ENCODE results near the gene GTF2F1.
"Not testable (repeated sequence)": the region's sequence is repeated elsewhere in the genome, so short reads cannot be mapped to it uniquely, and the experiment has no call there.

The GTF2F1 gene

DNA sequence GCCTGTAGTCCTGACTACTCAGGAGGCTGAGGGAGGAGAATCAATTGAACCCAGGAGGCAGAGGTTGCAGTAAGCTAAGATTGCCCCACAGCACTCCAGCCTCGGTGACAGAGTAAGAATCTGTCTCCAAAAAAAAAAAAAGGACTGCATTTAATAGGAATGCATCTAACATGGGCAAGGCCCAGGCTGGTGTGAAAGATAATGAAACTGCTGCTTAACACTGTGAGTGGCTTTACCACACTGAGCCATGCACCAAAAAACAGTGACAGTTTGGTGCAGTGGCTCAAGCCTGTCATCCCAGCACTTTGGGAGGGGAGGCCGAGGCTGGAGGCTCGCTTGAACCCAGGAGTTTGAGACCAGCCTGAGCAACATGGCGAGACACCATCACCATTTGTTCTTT lies 8.6 kb downstream of the GTF2F1 start:
- DNase-seq (ENCODE audit: low spot score) = no peak

DNA sequence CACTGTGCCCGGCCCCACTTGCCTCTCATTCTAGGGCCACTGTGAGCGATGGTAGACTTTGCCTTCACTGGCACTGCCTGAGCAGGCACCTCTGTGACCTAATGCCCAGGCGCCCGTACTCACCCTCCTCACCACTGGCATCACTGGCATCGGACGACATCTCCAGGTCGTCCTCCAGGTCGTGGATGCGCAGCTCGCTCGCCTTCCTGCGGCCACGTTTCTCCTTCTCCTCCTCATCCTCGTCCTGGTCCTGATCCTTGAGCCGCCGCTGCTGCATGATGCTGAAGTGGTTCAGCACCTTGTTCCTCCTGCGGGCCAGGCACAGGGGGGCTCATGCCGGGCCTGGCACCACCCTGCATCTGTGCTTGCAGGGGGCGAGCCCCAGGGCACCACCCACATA lies 9.8 kb downstream of the GTF2F1 start:
- DNase-seq (ENCODE audit: low spot score) = no peak

DNA sequence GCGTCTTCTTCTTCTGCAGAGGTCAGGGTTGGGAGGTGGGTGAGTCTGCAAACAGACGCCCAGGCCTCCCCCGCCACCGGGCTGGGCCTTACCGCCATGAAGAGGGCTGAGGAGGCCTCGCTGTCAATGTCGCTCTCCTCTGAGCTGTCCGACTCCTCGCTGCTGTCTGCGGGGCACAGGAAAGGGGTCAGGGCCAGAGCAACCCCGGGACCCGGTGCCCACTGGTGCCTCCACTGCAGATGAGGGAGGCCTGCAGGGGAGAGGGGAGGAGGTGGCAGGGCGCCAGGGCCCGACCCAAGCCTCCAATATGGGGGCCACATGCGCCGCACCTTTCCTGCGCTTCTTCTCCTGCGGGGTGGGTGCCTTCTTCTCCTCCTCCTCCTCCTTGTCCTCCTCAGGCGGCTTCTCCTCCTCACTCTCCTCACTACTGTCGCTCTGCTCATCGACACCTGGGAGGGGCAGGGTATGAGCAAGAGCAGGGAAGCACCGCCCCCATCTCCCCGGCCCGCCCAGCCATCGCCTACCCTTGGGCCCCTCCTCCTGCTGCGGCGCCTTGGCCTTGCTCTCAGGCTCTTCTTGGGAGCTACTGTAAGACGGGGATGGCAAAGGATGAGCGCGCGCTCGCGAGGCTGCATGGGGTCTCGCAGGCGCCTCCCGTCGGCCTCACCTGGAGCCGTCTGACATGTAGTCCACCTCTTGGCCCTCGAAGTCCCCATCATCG lies 11.8 kb downstream of the GTF2F1 start:
- DNase-seq (ENCODE audit: low spot score) = no peak

DNA sequence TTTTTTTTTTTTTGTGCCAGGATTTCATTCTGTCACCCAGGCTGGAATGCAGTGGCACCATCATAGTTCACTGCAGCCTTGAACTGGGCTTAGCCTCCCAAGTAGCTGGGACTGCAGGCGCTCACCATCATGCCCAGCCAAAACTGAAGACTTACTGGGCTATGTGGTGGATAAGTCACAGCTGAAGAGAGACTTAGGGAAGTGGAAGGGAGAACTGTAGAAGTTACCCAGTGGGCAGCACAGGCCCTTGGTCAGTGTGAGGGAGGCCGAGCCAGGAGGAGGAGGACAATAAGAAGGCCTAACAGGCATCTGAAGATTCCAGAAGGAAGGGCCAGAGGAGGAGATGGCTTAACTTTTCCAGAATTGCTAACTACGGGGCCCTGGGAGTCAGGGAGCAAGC lies 13.2 kb downstream of the GTF2F1 start:
- no peak for DNase-seq (ENCODE audit: low spot score)

DNA sequence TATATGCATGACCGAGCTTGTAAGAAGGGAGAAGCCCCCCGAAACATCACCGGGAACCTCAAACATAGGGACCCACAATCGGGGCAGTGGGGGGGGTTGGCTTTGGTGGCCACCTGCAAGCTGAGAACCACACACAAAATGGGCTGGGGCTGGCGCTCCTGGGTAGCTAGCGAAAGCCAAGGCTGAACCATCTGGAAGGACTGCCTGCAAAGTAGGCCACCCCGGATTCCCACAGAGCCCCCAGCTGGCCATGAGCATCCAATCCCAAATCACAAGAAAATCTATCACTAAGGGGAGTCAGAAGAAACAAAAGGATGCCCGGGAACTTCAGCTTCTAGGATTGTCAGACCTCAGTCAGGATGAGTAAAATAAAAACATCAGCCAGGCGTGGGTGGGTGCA lies 14.5 kb downstream of the GTF2F1 start:
- DNase-seq (ENCODE audit: low spot score) = no peak

DNA sequence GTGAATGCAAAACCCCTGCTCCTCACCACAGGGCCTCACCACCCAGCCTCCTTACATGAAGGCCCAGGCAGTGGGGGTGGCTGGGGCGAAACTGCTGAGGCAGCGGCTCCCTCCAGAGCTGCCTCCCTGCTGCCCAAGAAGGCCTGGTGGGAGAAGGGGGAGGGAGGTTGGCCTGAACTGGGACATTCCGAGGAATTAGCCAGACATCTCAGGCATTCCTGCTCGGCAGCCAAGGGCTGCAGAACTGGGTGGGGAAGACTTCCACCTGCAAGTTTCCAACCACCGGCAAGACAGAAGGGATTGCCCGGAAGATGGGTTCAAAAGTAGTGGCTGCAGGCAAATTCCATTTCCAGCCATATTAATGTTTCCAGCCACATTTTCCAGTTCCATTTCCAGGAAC lies 14.9 kb downstream of the GTF2F1 start:
- peak; percentile 72 for DNase-seq (ENCODE audit: low spot score)

DNA sequence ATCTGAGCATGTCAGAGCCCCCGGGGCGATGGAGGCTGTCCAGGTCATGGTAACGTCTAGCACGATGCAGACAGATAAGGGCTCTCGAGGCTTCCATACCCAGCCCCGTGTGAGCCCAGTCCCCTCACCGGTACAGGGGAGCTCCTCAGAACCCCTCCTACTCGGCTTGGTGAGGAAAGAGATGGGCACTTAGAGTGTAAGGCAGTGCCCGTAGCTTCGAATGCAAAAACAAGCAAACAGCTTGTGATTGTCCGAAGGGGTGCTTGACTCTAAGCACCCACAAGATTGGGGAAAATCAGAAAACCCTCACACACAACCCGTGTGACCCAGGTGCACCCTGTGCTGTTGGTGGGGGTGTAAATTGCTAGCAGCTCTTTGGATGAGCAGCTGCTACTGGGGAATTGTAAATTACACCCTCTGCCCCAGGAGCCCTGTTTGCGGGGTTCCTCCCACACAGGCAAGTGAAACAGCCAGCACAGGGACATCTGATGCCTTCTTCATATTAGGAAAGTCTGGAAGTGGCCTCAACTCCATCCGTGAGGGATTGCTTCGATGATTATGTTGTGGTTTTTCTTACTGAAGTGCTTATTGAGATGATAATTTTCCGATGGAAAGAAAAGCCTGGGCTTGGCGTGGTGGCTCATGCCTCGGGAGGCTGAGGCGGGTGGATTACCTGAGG lies 16.3 kb downstream of the GTF2F1 start:
- no peak for DNase-seq (ENCODE audit: low spot score)

DNA sequence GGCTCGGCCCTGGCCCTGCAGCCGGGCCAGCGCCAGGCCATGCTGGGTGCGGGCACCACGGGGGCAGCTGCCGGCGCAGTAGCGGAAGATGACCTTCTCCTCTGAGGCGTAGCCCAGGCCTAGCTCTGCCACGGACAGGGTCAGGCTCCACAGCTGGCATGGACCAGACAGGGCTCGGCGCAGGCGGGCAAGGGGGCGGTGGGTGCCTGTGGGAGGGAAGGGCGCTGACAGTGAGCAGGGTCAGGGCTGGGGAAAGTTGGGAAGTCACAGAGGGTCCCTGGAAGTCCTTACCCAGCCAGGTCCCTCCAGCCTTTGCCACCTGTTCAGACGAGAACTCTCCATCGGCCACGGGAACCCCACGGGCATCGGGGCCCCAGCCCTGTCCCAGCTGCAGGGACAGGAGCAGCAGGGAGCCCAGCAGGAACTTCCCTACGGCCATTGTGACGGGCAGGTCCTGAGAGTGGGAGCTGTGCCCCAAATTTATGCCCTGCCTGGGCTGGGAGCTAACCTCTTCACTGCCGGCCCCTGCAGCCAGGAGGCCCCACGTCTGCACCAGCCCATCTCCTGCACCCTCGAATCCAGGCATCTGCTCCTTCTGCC lies 17.5 kb downstream of the GTF2F1 start, which contains the start of gene PSPN:
Gene PSPN, minus strand, starts transcription at position 523 of the 600 bp plus-strand sequence. Its CDS starts 84 bp downstream, at position 439.
- DNase-seq (ENCODE audit: low spot score) = no peak

DNA sequence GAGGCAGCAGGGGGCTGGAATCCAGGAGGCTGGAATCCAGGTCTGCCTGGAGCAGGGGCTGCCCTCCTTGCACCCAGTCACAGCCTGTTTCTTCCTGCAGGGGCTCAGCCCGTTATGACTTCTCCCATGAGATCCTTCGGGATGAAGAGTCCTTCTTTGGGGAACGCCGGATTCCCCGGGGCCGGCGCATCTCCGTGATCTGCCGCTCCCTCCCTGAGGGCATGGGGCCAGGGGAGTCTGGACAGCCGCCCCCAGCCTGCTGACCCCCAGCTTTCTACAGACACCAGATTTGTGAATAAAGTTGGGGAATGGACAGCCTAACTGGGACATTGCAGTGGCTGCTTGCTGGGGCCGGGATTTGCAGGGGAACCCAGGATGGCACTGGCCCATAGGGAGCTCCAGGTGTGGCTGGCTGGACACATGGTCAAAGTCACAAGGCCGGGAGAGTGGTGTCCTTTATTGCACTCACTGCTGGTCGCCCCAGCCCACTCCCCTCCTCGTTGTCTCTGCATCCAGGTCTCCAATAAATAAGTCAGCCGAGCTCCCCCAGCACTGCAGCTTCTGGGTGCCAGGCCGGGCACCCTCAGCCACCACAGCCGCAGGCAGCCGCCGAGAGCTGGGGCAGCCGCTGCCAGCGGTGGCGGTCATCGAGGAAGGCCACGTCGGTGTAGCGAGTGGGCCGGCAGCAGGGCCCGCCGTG lies 18.1 kb downstream of the GTF2F1 start:
- no peak for DNase-seq (ENCODE audit: low spot score)

DNA sequence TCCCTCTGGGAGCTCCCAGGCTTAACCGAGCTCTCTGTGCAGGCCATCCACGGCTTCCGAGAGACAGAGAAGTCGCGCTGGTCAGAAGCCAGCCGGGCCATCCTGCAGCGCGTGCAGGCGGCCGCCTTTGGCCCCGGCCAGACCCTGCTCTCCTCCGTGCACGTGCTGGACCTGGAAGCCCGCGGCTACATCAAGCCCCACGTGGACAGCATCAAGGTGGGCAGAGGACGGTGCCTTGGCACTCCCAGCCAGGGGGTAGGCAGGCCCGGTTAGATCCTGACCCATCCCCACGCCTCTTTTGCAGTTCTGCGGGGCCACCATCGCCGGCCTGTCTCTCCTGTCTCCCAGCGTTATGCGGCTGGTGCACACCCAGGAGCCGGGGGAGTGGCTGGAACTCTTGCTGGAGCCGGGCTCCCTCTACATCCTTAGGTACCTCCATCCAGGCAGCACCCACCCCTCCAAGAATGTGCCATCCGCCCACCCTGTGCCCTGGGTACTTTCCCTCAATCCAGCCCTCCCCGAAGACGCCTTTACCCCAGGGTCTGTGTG lies 18.7 kb downstream of the GTF2F1 start:
- no peak for DNase-seq (ENCODE audit: low spot score)

DNA sequence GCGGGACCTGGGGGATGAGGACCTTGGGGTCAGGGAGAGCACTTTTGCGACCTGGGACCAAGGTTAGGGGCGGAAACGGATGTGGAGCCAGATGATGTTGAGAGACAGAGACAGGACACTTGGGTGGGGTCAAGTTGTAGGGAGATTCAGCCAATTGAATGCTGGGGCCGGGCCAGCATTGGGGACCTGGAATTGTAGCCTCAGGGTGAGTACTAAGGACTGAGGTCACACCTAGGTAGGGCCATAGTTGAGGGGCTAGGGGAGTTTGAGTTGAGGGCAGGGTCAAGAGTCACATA lies 19.2 kb downstream of the GTF2F1 start:
- DNase-seq (ENCODE audit: low spot score) = no peak

DNA sequence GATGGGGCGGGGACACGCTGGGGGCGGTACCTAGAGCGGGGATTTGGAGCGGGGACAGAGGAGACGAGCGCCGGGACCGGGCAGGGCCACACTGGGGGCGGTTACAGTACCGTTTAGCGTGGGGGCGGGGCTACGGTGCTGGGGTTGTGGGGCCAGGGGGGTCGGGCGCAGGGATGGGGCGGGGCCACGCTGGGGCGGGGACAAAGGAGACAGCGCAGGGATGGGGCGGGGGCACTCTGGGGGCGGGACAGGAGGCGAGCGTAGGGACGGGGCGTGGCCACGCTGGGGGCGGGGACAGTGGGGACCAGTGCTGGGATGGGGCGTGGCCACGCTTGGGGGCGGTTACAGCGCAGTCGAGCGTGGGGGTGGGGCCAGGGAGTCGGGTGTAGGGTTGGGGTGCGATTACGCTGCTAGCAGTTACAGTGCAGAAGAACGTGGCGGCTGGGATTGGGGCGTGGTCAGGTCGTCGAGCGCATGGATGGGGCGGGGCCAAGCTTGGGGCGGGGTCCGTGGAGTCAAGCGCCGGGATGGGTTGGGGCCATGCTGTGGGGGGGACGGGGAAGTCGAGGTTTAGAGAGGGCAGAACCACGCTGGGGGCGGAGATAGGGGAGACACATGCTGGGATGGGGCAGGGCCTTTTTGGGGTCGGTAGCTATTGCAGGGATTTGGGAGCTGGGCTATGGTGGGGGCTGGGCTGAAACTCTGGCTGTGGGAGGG lies 19.7 kb downstream of the GTF2F1 start:
- DNase-seq (ENCODE audit: low spot score) = peak; percentile 99

DNA sequence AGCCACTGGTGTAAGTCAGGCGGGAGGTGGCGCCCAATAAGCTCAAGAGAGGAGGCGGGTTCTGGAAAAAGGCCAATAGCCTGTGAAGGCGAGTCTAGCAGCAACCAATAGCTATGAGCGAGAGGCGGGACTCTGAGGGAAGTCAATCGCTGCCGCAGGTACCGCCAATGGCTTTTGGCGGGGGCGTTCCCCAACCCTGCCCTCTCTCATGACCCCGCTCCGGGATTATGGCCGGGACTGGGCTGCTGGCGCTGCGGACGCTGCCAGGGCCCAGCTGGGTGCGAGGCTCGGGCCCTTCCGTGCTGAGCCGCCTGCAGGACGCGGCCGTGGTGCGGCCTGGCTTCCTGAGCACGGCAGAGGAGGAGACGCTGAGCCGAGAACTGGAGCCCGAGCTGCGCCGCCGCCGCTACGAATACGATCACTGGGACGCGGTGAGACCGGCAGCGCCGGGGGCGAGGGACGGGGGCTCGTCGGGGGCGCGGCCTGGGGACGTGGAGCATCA lies 20.3 kb downstream of the GTF2F1 start, which contains the start of gene ALKBH7:
Gene ALKBH7, plus strand, starts transcription at position 201 of the 502 bp plus-strand sequence. Its CDS starts 27 bp downstream, at position 228.
- peak; percentile 97 for DNase-seq (ENCODE audit: low spot score)

DNA sequence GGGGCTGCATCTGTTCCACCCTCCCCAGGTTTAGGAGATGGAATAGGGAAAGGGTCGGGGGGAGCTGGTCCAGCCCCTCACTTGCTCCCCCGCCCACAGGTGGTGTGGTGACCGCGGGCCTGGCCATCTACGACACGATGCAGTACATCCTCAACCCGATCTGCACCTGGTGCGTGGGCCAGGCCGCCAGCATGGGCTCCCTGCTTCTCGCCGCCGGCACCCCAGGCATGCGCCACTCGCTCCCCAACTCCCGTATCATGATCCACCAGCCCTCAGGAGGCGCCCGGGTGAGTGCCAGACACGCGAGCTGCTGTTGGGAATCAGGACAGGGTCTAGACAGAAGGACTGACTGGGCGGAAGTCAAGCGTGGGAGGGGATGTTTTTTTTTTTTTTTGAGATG lies 28.6 kb downstream of the GTF2F1 start:
- DNase-seq (ENCODE audit: low spot score) = no peak

DNA sequence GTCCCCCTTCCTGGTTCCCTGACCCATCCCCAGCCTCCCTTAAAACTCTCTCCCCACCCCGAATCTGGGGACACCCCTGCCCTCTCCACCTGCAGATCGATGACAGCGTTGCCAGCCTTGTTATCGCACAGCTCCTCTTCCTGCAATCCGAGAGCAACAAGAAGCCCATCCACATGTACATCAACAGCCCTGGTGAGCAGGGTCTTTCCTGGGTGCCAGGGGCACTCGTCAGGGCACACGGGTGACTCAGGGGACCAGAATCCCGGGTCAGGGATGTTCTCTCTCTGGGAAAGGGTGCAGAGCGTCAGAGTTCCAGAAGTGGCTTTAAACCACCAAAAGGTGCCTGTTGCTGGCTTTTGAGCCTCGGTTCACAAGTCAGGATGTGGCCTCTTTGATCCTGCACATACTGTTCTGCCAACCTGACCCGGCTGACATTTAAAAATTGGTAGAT lies 30.6 kb downstream of the GTF2F1 start:
- no peak for DNase-seq (ENCODE audit: low spot score)

DNA sequence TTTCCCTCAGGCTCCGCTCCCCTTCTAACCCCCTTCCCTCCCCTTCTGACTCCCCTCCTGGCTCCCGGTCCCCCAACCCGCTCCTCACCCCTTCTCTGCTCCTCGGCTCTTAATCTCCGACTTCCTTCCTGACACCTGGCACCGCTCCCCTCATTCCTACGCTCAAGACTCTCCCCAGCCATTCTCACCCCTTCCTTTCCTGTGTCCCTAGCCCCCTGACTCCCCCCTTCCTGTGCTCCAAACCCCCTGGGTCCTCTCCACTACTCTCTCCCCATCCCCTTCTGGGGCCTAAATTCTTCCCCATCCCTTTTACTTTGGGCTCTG lies 31.0 kb downstream of the GTF2F1 start:
- DNase-seq (ENCODE audit: low spot score) = no peak

DNA sequence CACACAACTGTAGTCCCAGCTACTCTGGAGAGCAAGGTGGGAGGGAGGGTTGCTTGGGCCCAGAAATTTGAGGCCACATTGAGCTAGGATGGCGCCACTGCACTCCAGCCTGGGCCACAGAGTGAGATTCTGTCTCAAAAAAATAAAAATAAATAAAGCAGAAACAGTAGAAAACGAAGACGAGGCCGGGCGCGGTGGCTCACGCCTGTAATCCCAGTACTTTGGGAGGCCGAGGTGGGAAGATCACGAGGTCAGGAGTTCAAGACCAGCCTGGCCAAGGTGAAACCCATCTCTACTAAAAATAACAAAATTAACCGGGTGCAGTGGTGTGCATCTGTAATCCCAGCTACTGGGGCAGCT lies 32.1 kb downstream of the GTF2F1 start:
- not testable (repeated sequence) for DNase-seq (ENCODE audit: low spot score)

DNA sequence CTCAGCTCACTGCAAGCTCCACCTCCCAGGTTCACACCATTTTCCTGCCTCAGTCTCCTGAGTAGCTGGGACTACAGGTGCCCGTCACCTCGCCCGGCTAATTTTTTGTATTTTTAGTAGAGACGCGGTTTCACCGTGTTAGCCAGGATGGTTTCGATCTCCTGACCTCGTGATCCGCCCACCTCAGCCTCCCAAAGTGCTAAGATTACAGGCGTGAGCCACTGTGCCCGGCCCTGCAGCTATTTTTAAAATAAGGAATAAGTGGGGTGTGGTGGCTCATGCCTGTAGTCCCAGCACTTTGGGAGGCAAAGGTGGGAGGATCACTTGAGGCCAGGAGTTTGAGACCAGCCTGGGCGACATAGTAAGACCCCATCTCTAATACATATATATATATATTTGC lies 32.5 kb downstream of the GTF2F1 start:
- not testable (repeated sequence) for DNase-seq (ENCODE audit: low spot score)

DNA sequence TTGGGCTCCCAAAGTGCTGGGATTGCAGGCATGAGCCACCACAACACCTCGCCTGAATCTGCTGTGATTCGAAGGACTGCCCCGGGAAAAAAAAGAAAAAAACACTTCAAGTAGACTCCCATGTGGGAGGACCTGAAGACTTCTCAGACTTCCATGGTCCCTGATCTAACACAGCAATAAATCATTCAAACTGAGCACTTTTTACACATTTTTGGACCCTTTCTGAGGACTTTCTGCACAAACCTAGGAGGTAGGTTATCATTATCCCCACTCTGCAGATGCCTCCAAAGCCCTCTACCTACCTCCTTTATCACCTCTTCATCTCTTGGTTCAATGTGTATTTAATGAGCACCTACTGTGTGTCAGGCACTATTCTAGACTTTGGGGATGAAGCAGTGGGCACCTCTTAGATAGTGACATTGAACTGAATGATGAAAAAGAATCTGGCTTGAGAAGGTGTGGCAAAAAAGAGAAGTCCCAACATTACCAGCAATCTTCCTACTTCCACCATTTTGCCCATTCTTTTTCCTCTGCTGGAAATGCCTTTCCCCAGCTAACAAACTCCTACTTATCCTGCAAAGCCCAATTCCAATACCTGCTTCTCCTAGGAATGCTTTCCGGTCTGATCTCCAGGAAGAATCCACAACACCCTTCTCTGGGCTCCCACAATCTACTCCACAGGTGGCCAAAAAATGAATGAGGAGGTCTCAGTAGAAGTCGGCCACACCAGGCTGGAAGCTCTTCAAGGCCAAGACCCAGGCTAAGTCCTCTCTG lies 33.2 kb downstream of the GTF2F1 start:
- DNase-seq (ENCODE audit: low spot score) = no peak

DNA sequence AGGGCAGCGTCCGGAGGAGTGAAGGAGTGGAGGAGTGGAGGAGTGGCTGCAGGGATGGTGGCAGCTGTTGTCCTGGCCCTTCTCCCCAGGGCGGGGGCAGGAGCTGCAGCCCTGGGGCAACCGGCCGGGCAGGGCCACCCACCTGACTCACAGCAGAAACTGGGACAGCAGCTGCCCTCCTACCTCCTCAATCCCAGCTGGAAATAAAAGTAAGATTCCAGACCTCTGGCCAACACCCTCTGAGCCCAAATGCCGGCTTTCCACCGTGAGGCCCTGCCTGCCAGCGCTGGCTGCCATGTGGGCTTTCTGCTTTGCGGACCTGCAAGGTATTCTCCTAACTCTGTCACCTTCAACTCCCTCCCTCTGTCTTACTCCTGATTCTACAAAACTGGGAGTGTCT lies 35.0 kb downstream of the GTF2F1 start:
- DNase-seq (ENCODE audit: low spot score) = no peak

DNA sequence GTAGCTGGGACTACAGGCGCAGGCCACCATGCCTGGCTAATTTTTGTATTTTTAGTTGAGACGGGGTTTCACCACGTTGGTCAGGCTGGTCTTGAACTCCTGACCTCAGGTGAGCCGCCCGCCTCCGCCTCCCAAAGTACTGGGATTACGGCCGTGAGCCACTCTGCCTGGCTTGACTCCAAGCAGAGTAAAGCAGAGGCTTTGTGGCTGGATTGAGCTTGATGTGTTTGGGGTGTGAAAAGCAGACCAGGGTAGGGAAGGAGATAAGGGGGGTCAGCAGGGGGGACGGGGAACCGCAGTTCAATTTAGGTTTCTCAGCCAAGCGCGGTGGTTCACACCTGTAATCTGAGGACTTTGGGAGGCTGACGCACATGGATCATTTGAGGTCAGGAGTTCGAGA lies 35.8 kb downstream of the GTF2F1 start:
- no peak for DNase-seq (ENCODE audit: low spot score)

Measured in AG08396 (cell line).